ENCODE measurements around the gene ERVW-1.
"Not testable (repeated sequence)": the region's sequence is repeated elsewhere in the genome, so short reads cannot be mapped to it uniquely, and the experiment has no call there.

ERVW-1 gene

DNA sequence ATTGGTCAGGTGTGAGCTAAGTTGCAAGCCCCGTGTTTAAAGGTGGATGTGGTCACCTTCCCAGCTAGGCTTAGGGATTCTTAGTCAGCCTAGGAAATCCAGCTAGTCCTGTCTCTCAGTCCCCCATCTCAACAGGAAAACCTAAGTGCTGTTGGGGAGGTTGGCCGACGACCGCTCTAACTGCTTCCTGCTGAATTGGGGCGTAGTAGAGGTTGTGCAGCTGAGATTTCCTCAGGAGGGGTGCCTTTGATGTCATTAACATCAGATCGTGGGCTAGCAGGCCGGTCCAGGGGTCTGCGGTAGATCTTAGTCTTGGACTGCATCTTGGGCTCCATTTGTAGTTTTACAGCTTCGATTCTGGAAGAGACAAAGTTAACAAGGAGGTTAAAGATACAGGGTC lies 9.2 kb downstream of the ERVW-1 start:
- not testable (repeated sequence) for DNase-seq

- no peak for DNase-seq
These were observed 11.1 kb downstream of the ERVW-1 start for GRCh38 chr7:92466682-92467081.

DNA sequence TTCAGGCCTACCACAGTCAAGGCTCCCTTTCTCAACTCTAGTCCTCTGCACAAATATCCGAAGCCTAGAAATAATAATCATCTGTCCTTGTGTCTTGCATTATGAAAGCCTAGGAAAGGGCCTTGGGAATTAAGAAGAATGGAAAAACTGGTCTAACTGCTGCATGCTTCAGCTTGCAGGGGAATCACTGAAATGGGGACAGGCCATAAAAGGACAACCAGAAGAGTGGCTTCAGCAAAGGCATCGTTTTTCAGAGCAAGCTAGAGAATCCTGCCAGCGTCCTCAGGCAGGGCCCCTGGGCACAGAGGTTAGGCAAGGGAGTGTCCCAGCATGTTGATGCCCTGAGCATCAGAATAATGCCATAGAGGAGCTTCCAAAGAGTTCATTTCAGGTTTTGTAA lies 13.2 kb downstream of the ERVW-1 start:
- DNase-seq: no peak

GRCh38 chr7:92462560-92462959 lies 15.2 kb downstream of the ERVW-1 start:
- no peak for DNase-seq

- DNase-seq: peak; percentile 45
These were observed 16.4 kb downstream of the ERVW-1 start for GRCh38 chr7:92461027-92462003.

- no peak for DNase-seq
These were observed 17.2 kb downstream of the ERVW-1 start for GRCh38 chr7:92460510-92460909.

- DNase-seq: no peak
These were observed 17.6 kb downstream of the ERVW-1 start for GRCh38 chr7:92460109-92460508.

DNA sequence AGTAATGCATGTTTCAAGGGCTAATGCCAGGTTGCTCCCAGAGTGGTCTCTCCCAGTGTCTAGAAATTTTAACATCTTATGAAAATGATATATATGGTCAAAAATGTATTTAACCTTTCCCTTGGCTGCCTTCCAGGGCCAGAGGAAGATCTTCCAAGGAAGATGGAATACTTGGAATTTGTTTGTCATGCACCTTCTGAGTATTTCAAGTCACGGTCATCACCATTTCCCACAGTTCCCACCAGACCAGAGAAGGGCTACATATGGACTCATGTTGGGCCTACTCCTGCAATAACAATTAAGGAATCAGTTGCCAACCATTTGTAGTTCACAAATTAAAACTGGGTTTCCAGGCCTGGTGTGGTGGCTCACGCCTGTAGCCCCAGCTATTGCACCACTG lies 21.5 kb downstream of the ERVW-1 start:
- peak; percentile 77 for DNase-seq

GRCh38 chr7:92451645-92452044 lies 26.1 kb downstream of the ERVW-1 start:
- no peak for DNase-seq

- DNase-seq: peak; percentile 53
These were observed 29.5 kb downstream of the ERVW-1 start for GRCh38 chr7:92448205-92448747.

- peak; percentile 90 for DNase-seq
These were observed 30.2 kb downstream of the ERVW-1 start, which contains the start of gene GATAD1 for GRCh38 chr7:92447345-92448204. Gene GATAD1 (plus strand): TSS chr7:92447482. CDS start chr7:92447730, 248 bp downstream.

- DNase-seq: no peak
These were observed 30.8 kb downstream of the ERVW-1 start for GRCh38 chr7:92446869-92447344.

DNA sequence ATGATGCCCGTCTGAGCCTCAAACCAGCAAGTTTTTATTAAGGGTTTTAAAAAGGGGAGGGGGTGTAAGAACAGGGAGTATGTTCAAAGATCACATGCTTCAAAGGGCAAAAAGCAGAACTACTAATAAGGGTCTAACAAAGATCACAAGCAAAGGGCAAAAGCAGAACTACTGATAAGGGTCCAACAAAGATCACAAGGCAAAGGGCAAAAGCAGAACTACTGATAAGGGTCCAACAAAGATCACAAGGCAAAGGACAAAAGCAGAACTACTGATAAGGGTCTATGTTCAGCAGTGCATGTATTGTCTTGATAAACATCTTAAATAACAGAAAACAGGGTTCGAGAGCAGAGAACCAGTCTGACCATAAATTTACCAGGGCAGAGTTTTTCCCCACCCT lies 35.0 kb downstream of the ERVW-1 start:
- DNase-seq: not testable (repeated sequence)

GRCh38 chr7:92437956-92438491 lies 39.7 kb downstream of the ERVW-1 start:
- DNase-seq: no peak

DNA sequence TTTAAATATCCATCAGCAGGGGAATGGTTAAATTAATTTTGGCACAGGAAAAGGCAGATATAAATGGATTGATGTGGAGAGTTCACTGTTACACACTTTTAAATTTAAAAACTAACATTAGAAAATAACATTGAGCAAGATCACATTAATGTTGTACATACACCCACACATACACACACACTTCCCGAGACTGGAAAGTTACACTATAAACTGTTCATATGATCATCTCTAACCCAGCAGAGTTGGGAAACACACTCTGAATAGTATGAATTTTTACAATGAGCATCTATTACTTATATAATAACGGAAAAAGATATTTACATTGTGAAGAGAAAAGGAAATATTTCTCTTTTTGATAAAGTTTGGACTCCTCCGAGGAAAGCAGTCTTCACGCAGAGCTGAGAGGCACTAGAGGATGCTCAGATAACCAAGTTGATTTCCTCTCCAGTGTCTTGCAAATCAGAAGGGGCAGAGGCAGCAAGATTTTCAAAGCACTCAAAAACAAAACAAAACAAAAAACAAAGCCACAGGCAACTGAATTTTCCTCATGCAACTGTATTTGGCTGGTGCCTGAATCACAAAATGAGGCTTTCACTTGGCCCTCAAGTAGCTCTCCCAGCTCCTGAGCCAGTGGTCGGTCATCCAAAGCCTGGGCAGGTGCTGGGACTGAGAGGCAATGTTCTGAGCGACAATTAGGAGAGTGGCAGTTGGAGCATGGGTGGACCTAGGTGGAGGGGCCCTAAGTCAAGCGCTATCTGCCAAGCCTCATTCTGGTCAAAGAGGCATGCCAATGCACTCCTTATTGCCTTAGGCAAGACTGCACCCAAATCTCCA lies 40.9 kb downstream of the ERVW-1 start:
- DNase-seq: no peak

- no peak for DNase-seq
These were observed 42.2 kb downstream of the ERVW-1 start for GRCh38 chr7:92435542-92435941.

- DNase-seq: no peak
These were observed 44.7 kb downstream of the ERVW-1 start for GRCh38 chr7:92433019-92433418.

GRCh38 chr7:92432299-92432946 lies 45.3 kb downstream of the ERVW-1 start:
- DNase-seq: no peak

DNA sequence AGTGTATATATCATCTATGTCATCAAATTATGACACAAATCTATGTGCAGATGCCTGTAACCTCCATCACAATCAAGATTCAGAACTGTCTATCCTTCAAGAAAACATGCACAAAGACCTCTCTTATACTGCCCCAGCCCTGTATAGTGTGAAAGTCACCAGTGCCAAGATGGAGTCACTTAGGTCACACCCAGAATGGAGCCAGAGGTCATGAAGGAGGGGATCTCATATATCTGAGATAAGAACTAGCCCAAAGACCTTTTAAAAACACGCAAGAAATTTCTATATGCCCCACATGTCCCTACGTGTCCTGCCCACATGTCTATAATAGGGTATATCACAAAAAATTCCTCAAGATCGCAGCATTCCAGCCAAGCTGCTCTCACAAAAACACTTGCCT lies 50.6 kb downstream of the ERVW-1 start:
- DNase-seq: no peak

DNA sequence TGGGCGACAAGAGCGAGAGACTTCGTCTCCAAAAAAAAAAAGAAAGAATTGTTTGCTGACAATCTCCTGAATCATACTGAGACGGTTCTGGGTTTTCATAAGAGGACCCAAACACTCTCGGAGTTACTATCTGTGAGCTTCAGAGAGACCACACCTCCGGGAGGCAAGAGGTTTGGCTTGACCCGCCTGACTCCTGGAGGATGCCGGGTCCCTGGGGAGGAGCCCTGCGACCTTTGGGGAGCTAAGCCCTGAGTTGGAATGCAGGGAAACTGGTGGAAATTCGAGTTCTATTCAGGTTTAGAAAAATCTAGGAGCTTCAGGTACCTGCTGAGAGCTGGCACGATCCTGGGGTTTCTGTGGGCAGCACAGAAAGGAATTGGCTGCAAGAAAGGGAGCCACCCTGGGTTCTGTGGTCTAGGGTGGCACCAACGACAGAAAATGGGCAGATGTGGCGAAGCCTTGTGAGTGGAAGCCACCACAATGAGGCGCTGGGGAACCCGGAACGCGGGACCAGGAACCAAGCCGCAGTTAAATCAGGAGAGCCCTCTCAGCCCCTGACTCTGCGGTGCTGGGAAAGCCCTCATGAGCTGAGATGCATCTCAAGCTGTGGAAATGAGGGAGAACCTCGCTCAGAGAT lies 52.3 kb downstream of the ERVW-1 start:
- DNase-seq: no peak
